ENCODE measurements around the gene FOCAD. TPM values are rescaled to one million over a fixed set of nuclear protein-coding genes. Genes with fewer than 3 reads are reported as not detected.
A peak's percentile ranks its signal among the peaks of the same experiment; 100 is the strongest.

Gene FOCAD
- total RNA-seq, 6 experiments from 2014 or later, result 31.8 to 46.7 (median 39.2) TPM

DNA sequence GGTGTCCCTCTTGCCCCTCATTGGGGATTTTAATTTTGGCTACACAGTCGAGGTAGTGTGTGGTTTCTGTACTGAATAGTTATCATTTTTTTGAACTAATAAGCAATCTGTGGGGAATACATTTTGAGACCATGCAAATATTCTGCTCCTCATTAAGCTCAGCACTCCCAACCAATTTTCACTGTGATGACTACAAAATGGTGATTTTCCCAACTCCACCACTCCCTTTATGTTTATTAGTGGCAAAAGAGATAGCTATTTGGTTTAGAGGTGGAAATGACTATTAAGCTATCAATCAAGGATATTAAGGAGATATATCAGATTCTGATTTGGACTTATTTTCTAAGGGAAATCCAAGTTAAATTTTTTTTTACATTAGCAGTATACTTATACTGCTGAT is 62.9 kb downstream of the FOCAD start:
- no peak overlapping the region for H3K27ac Mint-ChIP-seq
- H3K27me3 Mint-ChIP-seq (ENCODE audit: insufficient read depth), result peaks cover 1% of the 10 kb centered on the region; the same call in 1 of the 2 replicates
- TF ChIP-seq, protein P1, sequence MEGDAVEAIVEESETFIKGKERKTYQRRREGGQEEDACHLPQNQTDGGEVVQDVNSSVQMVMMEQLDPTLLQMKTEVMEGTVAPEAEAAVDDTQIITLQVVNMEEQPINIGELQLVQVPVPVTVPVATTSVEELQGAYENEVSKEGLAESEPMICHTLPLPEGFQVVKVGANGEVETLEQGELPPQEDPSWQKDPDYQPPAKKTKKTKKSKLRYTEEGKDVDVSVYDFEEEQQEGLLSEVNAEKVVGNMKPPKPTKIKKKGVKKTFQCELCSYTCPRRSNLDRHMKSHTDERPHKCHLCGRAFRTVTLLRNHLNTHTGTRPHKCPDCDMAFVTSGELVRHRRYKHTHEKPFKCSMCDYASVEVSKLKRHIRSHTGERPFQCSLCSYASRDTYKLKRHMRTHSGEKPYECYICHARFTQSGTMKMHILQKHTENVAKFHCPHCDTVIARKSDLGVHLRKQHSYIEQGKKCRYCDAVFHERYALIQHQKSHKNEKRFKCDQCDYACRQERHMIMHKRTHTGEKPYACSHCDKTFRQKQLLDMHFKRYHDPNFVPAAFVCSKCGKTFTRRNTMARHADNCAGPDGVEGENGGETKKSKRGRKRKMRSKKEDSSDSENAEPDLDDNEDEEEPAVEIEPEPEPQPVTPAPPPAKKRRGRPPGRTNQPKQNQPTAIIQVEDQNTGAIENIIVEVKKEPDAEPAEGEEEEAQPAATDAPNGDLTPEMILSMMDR (IDR thresholded peaks at IDR 0.05), result no peak

DNA sequence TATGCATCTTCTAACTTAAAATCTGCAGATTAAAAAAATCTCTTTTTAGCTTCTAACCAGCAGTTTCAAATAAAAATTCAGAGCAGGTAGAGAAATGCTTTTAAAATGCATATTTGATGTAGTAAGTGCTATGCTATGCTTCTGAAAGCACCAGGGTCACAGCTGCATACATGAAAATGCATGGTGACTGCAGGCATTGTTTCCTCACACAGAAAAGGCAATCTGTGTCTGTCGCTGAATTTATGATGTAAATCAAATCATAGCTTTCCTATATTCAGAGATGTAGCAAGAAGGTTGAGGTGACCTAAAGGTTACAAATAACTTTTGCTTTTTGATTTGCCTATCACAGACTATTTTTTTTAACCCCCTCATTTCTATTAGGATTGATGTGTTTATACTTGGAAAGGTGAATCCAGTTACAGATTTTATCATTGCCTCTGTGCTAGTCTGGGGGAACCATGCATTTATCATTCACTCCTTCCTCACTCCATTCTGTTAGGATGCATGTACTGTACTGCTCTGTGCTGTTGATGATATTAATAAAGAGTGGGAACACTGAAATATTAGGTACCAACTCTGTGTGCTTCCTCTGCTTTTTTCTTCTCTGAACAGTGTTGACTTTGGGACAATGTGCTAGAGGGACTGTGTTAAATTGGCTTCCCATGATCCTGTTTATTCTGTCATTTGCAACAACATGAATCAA is 65.6 kb downstream of the FOCAD start:
- peaks cover 1% of the 10 kb centered on the region; the same call in 1 of the 2 replicates for H3K27me3 Mint-ChIP-seq (ENCODE audit: insufficient read depth)
- peaks cover 23% of the 10 kb centered on the region for H3K4me1 Mint-ChIP-seq (ENCODE audit: low read depth)
- no peak for DNase-seq
- TF ChIP-seq, protein P1 (IDR thresholded peaks at IDR 0.05), result no peak
- H3K36me3 Mint-ChIP-seq (ENCODE audit: low read depth), result peaks cover 4% of the 10 kb centered on the region; the same call in 1 of the 2 replicates
- H3K27ac Mint-ChIP-seq, result no peak overlapping the region
- H3K4me3 Mint-ChIP-seq, result no peak overlapping the region
- H3K9me3 Mint-ChIP-seq, result no peaks in the 10 kb centered on the region

More for the DNA sequence above, 62.9 kb downstream of the FOCAD start:
- peaks cover 4% of the 10 kb centered on the region; the same call in 1 of the 2 replicates for H3K36me3 Mint-ChIP-seq (ENCODE audit: low read depth)
- peaks cover 11% of the 10 kb centered on the region for H3K4me1 Mint-ChIP-seq (ENCODE audit: low read depth)
- H3K9me3 Mint-ChIP-seq, result no peaks in the 10 kb centered on the region
- H3K4me3 Mint-ChIP-seq, result no peak overlapping the region
- no peak for DNase-seq

DNA sequence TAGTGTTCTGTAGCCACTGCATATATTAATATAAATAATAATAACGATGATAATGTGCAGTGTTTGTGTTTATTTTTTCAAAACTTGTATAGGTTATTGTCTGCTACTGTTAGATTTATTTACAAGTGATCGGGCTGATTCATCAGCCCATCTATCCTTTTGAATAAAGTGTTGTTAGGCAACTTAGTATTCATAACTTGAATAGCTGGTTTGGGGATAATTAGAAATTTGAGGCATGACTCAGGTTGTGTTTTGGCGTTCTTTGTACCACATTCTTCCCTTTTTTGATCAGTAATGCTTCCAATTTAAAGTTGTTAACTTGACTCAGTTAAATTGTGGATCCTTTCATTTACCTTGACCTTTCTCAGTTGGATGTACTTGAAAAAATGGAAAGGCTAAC is 69.7 kb downstream of the FOCAD start:
- H3K36me3 Mint-ChIP-seq (ENCODE audit: low read depth), result peaks cover 16% of the 10 kb centered on the region
- no peaks in the 10 kb centered on the region for H3K9me3 Mint-ChIP-seq
- DNase-seq, result no peak
- H3K4me3 Mint-ChIP-seq, result no peak overlapping the region
- TF ChIP-seq, protein P1 (IDR thresholded peaks at IDR 0.05), result no peak
- peaks cover 34% of the 10 kb centered on the region for H3K4me1 Mint-ChIP-seq (ENCODE audit: low read depth)
- H3K27ac Mint-ChIP-seq, result peak overlapping the region; percentile 54
- H3K27me3 Mint-ChIP-seq (ENCODE audit: insufficient read depth), result no peaks in the 10 kb centered on the region; the same call in 1 of the 2 replicates

DNA sequence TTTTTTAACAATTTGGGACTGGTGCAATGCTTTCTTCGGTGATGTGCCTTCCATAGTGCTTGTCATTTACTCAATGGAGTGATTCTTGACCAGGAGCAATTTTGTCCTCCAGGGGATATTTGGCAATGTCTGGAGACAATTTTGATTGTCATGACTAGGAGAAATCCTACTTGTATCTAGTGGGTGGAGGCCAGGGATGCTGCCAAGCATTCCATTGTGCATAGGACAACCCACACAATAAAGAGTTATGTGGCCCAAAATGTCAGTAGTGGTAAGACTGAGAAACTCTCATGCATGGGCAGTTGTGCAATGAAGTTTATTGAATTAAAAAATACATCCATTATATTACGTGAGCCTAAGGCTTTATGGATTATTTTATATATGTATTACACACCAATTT is 70.5 kb downstream of the FOCAD start:
- H3K27ac Mint-ChIP-seq, result peak overlapping the region; percentile 17; the same call in 1 of the 2 replicates
- peaks cover 34% of the 10 kb centered on the region for H3K4me1 Mint-ChIP-seq (ENCODE audit: low read depth)
- no peaks in the 10 kb centered on the region for H3K9me3 Mint-ChIP-seq
- peak; percentile 18 for DNase-seq
- no peak overlapping the region; the same call in 1 of the 2 replicates for H3K4me3 Mint-ChIP-seq
- H3K27me3 Mint-ChIP-seq (ENCODE audit: insufficient read depth), result no peaks in the 10 kb centered on the region; the same call in 1 of the 2 replicates
- H3K36me3 Mint-ChIP-seq (ENCODE audit: low read depth), result peaks cover 19% of the 10 kb centered on the region
- TF ChIP-seq, protein P1 (IDR thresholded peaks at IDR 0.05), result no peak

DNA sequence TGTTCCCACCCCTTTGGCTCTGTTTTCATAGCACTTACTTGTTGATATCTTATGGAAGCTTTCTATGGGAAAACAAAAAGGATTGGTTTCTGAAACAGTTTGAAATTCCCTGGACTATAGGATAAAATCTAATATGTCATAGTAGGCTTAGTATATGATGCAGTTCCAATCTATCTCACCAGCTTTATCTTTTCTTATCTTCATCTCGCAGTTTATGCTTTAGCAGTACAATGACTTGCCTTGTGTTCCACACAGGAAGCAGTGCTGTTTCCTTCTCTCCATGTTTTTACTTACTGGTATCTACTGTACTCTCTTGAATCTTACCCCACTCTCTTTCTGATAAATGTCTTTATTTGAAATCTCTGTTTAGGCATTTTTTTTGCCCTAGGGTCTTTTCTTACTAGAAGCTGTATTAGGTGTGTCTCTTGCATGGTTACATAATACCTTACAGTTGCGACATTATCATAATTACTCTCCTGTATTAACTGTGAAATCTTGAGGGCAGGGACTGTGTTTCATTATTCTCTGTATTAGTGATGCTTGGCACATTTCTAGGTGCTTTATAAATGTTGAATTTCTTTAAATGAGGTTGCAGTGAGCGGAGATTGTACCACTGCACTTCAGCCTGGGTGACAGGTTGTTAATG is 76.3 kb downstream of the FOCAD start:
- H3K4me1 Mint-ChIP-seq (ENCODE audit: low read depth), result peaks cover 9% of the 10 kb centered on the region
- no peak overlapping the region for H3K4me3 Mint-ChIP-seq
- TF ChIP-seq, protein P1 (IDR thresholded peaks at IDR 0.05), result no peak
- no peak overlapping the region for H3K27ac Mint-ChIP-seq
- no peak for DNase-seq
- H3K27me3 Mint-ChIP-seq (ENCODE audit: insufficient read depth), result no peaks in the 10 kb centered on the region; the same call in 1 of the 2 replicates
- H3K9me3 Mint-ChIP-seq, result no peaks in the 10 kb centered on the region
- peaks cover 32% of the 10 kb centered on the region for H3K36me3 Mint-ChIP-seq (ENCODE audit: low read depth)

All from HFFc6 (cell line).